Loucy (cell line): ENCODE results near the gene ESYT2.

ENCODE experiments used
- CTCF ChIP-seq: fragments of 200-600 bp; sonication (generic); conservative IDR thresholded peaks from 2 replicates; pipeline ENCODE4 v1.5.1; 2014; ENCODE audit warnings: mild to moderate bottlenecking, antibody characterized with exemption, low read length
- EZH2phosphoT487 ChIP-seq: fragments of 200-600 bp; IDR thresholded peaks from 2 replicates; pipeline ENCODE4 v1.6.1; 2018; ENCODE audit warnings: antibody characterized with exemption, mild to moderate bottlenecking, moderate library complexity, borderline replicate concordance

- TF ChIP-seq CTCF = no peak
- TF ChIP-seq EZH2phosphoT487 = no peak
These were observed 68.9 kb downstream of the ESYT2 start for GRCh38 chr7:158760445-158760764.
